ENCODE results near the gene ARFGAP1. TPM values are rescaled to one million over a fixed set of nuclear protein-coding genes. Genes with fewer than 3 reads are reported as not detected.

The ARFGAP1 gene
- total and polyA plus RNA-seq, 2 donors (not counting 3 experiments of a cell fraction or from before 2014, with no cell fraction given): 93.7 to 126 TPM

DNA sequence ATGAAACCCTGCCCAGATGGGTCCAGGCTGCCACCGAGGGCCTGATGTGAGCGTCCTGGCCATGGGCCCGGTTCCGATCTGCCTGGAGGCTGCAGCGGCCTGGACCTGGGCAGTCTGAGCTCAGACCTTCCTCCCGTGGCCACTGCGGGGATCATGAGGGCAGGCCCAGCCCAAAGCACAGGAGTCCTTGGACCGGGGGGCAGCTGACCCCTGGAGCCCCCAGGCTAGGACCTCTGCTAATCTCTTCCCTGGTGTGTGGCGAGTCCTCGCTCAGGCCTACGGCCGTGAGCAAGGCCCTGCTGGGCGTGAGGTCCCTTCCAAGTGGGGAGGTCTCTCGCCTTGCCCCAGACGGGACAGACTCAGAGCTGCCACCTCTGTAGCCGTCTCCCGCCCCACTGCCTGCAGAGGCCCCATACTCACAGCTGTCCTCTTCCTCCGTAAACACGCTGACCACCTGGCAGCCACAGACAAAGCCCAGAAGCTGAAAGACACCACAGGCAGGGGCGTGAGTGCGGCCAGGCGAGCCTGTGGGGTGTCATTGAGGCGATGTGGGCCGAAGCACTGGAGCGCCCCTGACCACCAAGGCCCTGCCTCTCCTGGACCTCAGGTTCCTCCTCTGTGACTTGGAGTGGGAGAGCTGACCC, 28.9 kb upstream of the ARFGAP1 start:
- H3K4me2 ChIP-seq (ENCODE audit: insufficient read depth, low read length): no peak overlapping the region
- FAIRE-seq (no peak), DNase-seq (ENCODE audit: low read depth, low spot score) (no peak)
- no peaks in the 10 kb centered on the region for H3K27me3 ChIP-seq (ENCODE audit: control insufficient read depth in 2 of 2, insufficient read depth in 2 of 2, low read length in 2 of 2)
- H3K9me1 ChIP-seq (replicated peaks; ENCODE audit: control insufficient read depth, extremely low read depth, insufficient read depth, low read length): no peaks in the 10 kb centered on the region
- H3K4me1 ChIP-seq (ENCODE audit: control insufficient read depth, extremely low read depth, insufficient read depth, low read length): no peaks in the 10 kb centered on the region
- BruUV-seq (replicated peaks): no TSS peak
- no peak overlapping the region for H3K27ac ChIP-seq (ENCODE audit: insufficient read depth, low read depth, low read length)
- dilution Hi-C loops (cut with MboI; ENCODE audit: extremely low pct_ligation_motif_present, low sequenced_read_pairs) (no loop called here), intact Hi-C loops (cut with micrococcal nuclease) (no loop called here)
- H2AFZ ChIP-seq (ENCODE audit: low read depth, low read length): no peak overlapping the region
- H3K9me3 ChIP-seq (replicated peaks; ENCODE audit: control insufficient read depth, insufficient read depth, low read length): no peaks in the 10 kb centered on the region
- H3K9ac ChIP-seq (replicated peaks; ENCODE audit: extremely low read depth, insufficient read depth, low read length): no peak overlapping the region
- CTCF ChIA-PET: interaction anchor here (0.9 to 1.2 kb wide), 2 partner anchors 20 to 21 kb away, joined by 3 to 5 read pairs; no protein-coding TSS in a partner anchor
- H3K4me3 ChIP-seq (replicated peaks in 1 of 3; ENCODE audit: insufficient read depth in 1 of 3, low read depth in 1 of 3, low read length in 3 of 3): no peak overlapping the region
- no peaks in the 10 kb centered on the region for H3K79me2 ChIP-seq (ENCODE audit: control insufficient read depth, insufficient read depth, low read length)
- POLR2A ChIA-PET: interaction anchor here (1.0 kb wide), 1 partner anchor 10 kb away, joined by 3 read pairs; the partner anchor contains the start of gene NKAIN4
- no peaks in the 10 kb centered on the region for H3K36me3 ChIP-seq (ENCODE audit: control insufficient read depth in 2 of 2, extremely low read depth in 1 of 2, insufficient read depth in 2 of 2, low read length in 2 of 2)
- TF ChIP-seq POLR2A (IDR thresholded peaks at IDR 0.05; ENCODE audit: low read depth, low read length): no peak
- TF ChIP-seq, protein P1, sequence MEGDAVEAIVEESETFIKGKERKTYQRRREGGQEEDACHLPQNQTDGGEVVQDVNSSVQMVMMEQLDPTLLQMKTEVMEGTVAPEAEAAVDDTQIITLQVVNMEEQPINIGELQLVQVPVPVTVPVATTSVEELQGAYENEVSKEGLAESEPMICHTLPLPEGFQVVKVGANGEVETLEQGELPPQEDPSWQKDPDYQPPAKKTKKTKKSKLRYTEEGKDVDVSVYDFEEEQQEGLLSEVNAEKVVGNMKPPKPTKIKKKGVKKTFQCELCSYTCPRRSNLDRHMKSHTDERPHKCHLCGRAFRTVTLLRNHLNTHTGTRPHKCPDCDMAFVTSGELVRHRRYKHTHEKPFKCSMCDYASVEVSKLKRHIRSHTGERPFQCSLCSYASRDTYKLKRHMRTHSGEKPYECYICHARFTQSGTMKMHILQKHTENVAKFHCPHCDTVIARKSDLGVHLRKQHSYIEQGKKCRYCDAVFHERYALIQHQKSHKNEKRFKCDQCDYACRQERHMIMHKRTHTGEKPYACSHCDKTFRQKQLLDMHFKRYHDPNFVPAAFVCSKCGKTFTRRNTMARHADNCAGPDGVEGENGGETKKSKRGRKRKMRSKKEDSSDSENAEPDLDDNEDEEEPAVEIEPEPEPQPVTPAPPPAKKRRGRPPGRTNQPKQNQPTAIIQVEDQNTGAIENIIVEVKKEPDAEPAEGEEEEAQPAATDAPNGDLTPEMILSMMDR (IDR thresholded peaks at IDR 0.05; ENCODE audit: extremely low read depth in 1 of 2, insufficient read depth in 1 of 2, low read depth in 1 of 2, low read length in 2 of 2): no peak
- no peak for TF ChIP-seq GATA2 (IDR thresholded peaks at IDR 0.05; ENCODE audit: insufficient read depth, insufficient read length, low read depth, low read length)
- no peaks in the 10 kb centered on the region for H4K20me1 ChIP-seq (replicated peaks; ENCODE audit: control insufficient read depth, extremely low read depth, insufficient read depth, low read length)

DNA sequence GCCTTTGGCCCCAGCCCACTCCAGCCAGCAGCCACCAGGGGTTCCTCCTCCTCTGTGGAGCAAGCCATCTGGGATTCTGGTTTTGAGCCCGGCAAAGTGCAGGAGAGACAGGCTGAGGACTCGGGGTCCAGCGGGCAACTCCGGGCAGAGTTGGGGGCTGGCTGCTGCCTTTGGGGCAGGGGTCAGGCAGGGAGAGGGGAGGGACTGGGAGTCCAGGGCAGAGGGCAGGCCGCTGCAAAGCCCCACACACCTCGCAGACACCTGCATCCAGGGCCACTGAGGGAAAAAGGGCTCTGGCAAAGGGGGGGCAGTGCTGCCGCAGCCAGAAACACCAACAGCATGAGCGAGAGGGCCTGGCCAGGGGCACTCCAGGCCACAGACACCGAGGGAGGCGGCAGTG, 28.1 kb upstream of the ARFGAP1 start:
- Histone ChIP-seq H3K9me1 (replicated peaks; ENCODE audit: control insufficient read depth, extremely low read depth, insufficient read depth, low read length) (no peaks in the 10 kb centered on the region), H3K79me2 (ENCODE audit: control insufficient read depth, insufficient read depth, low read length) (no peaks in the 10 kb centered on the region), H2AFZ (ENCODE audit: low read depth, low read length) (no peak overlapping the region), H3K4me2 (ENCODE audit: insufficient read depth, low read length) (no peak overlapping the region), H3K4me1 (ENCODE audit: control insufficient read depth, extremely low read depth, insufficient read depth, low read length) (no peaks in the 10 kb centered on the region), H3K27me3 (ENCODE audit: control insufficient read depth in 2 of 2, insufficient read depth in 2 of 2, low read length in 2 of 2) (no peaks in the 10 kb centered on the region), H3K27ac (ENCODE audit: insufficient read depth, low read depth, low read length) (no peak overlapping the region), H4K20me1 (replicated peaks; ENCODE audit: control insufficient read depth, extremely low read depth, insufficient read depth, low read length) (no peaks in the 10 kb centered on the region), H3K9ac (replicated peaks; ENCODE audit: extremely low read depth, insufficient read depth, low read length) (no peak overlapping the region), H3K4me3 (replicated peaks in 1 of 3; ENCODE audit: insufficient read depth in 1 of 3, low read depth in 1 of 3, low read length in 3 of 3) (no peak overlapping the region), H3K9me3 (replicated peaks; ENCODE audit: control insufficient read depth, insufficient read depth, low read length) (no peaks in the 10 kb centered on the region), H3K36me3 (ENCODE audit: control insufficient read depth in 2 of 2, extremely low read depth in 1 of 2, insufficient read depth in 2 of 2, low read length in 2 of 2) (no peaks in the 10 kb centered on the region)
- intact Hi-C loops (cut with micrococcal nuclease) (no loop called here), dilution Hi-C loops (cut with MboI; ENCODE audit: extremely low pct_ligation_motif_present, low sequenced_read_pairs) (no loop called here)
- no peak for DNase-seq (ENCODE audit: low read depth, low spot score)
- ChIA-PET POLR2A (no interaction called here), CTCF (interaction anchor here (1.2 kb wide), 1 partner anchor 20 kb away, joined by 5 read pairs; no protein-coding TSS in a partner anchor)
- no peak for FAIRE-seq
- TF ChIP-seq FOS (IDR thresholded peaks at IDR 0.05; ENCODE audit: borderline replicate concordance, insufficient read depth, low read length) (no peak), JUN (IDR thresholded peaks at IDR 0.05; ENCODE audit: borderline replicate concordance, insufficient read depth, insufficient read length, low read depth) (no peak), EZH2 (IDR thresholded peaks at IDR 0.05; ENCODE audit: borderline replicate concordance, low read depth, low read length, severe bottlenecking) (no peak), POLR2A (IDR thresholded peaks at IDR 0.05; ENCODE audit: low read depth, low read length) (no peak), GATA2 (IDR thresholded peaks at IDR 0.05; ENCODE audit: insufficient read depth, insufficient read length, low read depth, low read length) (no peak), POLR2AphosphoS5 (IDR thresholded peaks at IDR 0.05; ENCODE audit: insufficient read depth, low read depth, low read length) (no peak), MYC (IDR thresholded peaks at IDR 0.05; ENCODE audit: low read depth, low read length) (no peak)
- TF ChIP-seq, protein P2, sequence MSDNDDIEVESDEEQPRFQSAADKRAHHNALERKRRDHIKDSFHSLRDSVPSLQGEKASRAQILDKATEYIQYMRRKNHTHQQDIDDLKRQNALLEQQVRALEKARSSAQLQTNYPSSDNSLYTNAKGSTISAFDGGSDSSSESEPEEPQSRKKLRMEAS (IDR thresholded peaks at IDR 0.05; ENCODE audit: insufficient read depth, insufficient read length): no peak
- TF ChIP-seq, protein P1 (IDR thresholded peaks at IDR 0.05; ENCODE audit: extremely low read depth in 1 of 2, insufficient read depth in 1 of 2, low read depth in 1 of 2, low read length in 2 of 2): no peak
- no TSS peak for BruUV-seq (replicated peaks)
